Stomach smooth muscle (tissue), 2 donors: ENCODE data around the gene ANKRD12.
"Not testable (repeated sequence)": the region's sequence is repeated elsewhere in the genome, so short reads cannot be mapped to it uniquely, and the experiment has no call there.

Source experiments
- H3K27ac ChIP-seq: one replicate; pipeline ENCODE4 v1.7.0; 2013; ENCODE audit warnings: mild to moderate bottlenecking, low read length, inconsistent platforms
- H3K27me3 ChIP-seq, 2 donors: one replicate each; pipeline ENCODE4 v1.7.0; 2013; ENCODE audit warnings: low read length in 2 of 2; ENCODE audit not compliant: insufficient read depth in 2 of 2, control insufficient read depth in 1 of 2
- H3K36me3 ChIP-seq, 2 donors: one replicate each; pipeline ENCODE4 v1.7.0; 2013; ENCODE audit warnings: low read length in 2 of 2; ENCODE audit not compliant: control insufficient read depth in 2 of 2, insufficient read depth in 2 of 2
- H3K4me1 ChIP-seq: one replicate; pipeline ENCODE4 v1.7.0; 2013; ENCODE audit warnings: low read length; ENCODE audit not compliant: control insufficient read depth, insufficient read depth
- H3K4me3 ChIP-seq, 2 donors: one replicate each; pipeline ENCODE4 v1.7.0; 2013; ENCODE audit warnings: low read length in 2 of 2
- H3K9ac ChIP-seq, 2 donors: one replicate each; pipeline ENCODE4 v1.7.0; 2013; ENCODE audit warnings: low read length in 2 of 2, mild to moderate bottlenecking in 1 of 2
- H3K9me3 ChIP-seq, 2 donors: one replicate each; pipeline ENCODE4 v1.7.0; 2013; ENCODE audit warnings: low read length in 2 of 2; ENCODE audit not compliant: control insufficient read depth in 2 of 2
- donor health status: healthy.
- donor health status: Pancreatic carcinoma.

The ANKRD12 gene

DNA sequence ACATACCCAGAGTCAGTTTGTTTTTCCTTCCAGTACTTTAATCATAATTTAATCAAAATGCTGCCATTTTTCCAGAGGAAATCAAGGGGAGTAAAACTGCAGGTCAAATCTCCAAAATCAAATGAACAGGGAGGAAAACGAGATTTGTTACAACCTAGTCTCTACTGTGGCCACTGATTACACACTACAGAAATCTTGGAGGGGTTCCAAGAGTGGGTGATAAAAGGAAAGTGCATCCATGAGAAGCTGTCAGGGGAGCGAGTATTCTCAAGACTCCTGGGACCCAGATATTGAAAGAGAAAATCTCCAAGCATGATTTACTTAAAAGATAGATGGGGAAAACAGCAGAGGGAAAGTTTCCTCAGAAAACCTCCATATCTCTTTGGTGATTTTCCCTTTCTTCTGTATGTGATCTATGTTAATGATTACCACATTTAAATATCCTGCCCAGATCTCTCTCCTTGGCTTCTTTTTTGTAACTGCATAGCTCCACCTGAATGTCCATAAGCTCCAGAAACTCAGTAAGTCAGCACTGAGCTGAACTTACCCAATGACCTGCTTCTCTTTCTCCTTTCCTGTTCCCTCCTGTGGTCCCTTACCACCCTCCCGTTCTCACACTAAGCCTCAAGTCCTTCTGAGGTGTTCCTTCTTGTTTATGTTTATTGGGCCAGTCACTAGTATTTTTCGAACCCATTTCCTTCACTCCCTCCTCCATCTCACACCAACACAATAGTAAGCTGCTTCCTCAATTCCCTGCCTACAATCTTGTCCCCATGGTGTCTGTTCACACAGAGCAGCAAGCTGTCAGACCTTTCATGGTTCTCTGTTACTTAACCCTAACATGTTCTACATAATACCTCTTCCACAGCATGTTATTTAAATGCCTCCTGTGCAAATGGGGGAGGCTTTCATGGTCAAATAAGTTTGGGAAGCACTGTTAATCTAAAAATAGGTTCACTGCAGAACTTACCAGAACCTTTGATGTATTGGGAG, 124.1 kb downstream of the ANKRD12 start:
- Histone ChIP-seq H3K36me3 (peaks cover 4 to 5% of the 10 kb centered on the region in 2 donors), H3K27me3 (no peaks in the 10 kb centered on the region), H3K4me3 (no peak overlapping the region), H3K9ac (no peak overlapping the region), H3K27ac (no peak overlapping the region), H3K4me1 (no peaks in the 10 kb centered on the region), H3K9me3 (no peaks in the 10 kb centered on the region)

DNA sequence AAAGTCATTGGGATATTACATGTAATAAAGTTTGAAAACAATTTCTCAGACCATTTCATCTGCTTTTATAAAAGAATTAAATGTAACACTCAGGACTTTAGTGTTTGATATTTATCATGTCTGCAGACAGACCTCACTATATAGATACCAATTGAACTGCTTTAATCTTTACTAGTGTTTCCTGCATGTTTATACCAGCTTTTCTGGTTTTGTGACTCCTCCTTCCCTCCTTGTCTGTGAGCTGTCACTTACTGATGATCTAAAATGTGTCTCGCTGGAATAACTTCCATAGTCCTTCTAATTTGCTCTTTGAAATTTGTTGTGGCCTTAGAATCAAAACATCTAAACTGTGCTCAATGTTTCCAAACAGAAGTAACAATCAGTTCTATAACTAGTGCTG, 126.7 kb downstream of the ANKRD12 start:
- Histone ChIP-seq H3K27me3 (no peaks in the 10 kb centered on the region), H3K9ac (no peak overlapping the region), H3K4me1 (no peaks in the 10 kb centered on the region), H3K4me3 (no peak overlapping the region), H3K27ac (no peak overlapping the region), H3K9me3 (no peaks in the 10 kb centered on the region), H3K36me3 (peaks cover 4 to 5% of the 10 kb centered on the region in 2 donors)

DNA sequence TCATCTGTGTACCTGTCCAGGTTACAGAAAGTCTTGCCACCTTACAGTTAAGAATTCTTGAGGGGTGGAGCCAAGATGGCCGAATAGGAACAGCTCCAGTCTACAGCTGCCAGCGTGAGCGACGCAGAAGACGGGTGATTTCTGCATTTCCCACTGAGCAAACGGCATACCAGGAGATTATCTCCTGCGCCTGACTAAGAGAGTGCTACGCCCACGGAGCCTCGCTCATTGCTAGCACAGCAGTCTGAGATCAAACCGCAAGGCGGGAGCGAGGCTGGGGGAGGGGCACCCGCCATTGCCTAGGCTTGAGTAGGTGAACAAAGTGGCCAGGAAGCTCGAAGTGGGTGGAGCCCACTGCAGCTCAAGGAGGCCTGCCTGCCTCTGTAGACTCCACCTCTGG, 128.2 kb downstream of the ANKRD12 start:
- H3K27ac ChIP-seq, H3K9me3 ChIP-seq, H3K9ac ChIP-seq, H3K4me1 ChIP-seq, H3K4me3 ChIP-seq, H3K36me3 ChIP-seq, H3K27me3 ChIP-seq: not testable (repeated sequence)

DNA sequence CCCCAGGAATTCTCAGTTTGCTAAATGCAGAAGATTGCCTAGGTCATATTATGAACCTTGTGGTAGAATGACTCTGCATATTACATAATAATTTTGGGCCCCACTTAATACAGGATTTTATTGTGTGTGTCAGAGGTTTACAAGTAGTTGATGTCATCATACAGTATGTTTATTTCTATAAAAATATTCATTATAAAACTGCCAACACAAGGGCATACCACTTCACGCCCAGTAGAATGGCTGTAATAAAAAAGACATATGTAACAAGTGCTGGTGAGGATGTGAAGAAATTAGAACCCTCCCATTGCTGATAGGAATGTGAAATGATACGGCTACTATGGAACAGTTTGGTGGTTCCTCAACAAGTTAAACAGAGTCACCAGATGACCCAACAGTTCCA, 136.6 kb downstream of the ANKRD12 start:
- Histone ChIP-seq H3K9ac (no peak overlapping the region), H3K27ac (no peak overlapping the region), H3K4me1 (no peaks in the 10 kb centered on the region), H3K9me3 (no peaks in the 10 kb centered on the region), H3K36me3 (peaks cover 14 to 23% of the 10 kb centered on the region in 2 donors), H3K27me3 (no peaks in the 10 kb centered on the region), H3K4me3 (no peak overlapping the region)

DNA sequence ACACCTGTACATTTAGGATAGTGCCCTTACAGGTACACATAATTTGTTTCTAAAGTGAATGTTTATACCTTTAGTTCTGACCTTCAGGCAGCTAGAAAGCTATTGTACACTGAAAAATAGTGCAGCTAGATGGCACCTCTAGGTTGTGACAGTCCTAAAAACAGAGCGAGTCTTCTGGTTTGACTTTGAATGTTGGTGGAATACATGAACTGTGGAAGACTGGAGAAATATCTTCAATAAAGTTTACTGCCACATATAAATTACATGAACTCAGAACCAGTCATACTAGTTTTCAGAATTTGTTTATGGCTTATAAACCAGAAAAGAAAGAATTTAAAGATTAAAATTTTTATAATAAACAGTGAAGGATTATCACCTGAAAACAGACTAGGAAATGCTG, 139.3 kb downstream of the ANKRD12 start:
- Histone ChIP-seq H3K9ac (no peak overlapping the region), H3K36me3 (peaks cover 26 to 27% of the 10 kb centered on the region in 2 donors), H3K27me3 (no peaks in the 10 kb centered on the region), H3K4me3 (no peak overlapping the region), H3K9me3 (no peaks in the 10 kb centered on the region), H3K27ac (no peak overlapping the region), H3K4me1 (no peaks in the 10 kb centered on the region)

DNA sequence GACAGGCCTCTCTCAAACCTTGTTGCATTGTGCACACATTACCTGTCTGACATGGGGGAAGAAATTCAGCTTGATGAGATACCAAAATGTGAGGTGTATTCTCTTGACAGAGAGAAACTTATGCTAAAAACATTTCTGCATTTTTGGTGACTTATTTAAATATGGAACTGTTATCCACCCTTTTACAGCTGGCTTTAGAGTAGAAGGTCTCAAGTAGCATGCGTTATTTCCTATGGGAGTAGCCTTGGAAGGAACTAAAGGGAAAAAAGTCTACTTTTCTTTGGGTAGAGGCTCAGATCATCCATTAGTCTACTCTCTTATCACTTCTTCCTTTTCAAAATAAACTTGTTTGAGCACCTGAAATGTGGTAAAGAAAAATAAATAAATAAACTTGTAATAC, 141.4 kb downstream of the ANKRD12 start:
- Histone ChIP-seq H3K36me3 (peaks cover 24 to 25% of the 10 kb centered on the region in 2 donors), H3K9ac (no peak overlapping the region), H3K4me3 (no peak overlapping the region), H3K27ac (no peak overlapping the region), H3K4me1 (no peaks in the 10 kb centered on the region), H3K27me3 (no peaks in the 10 kb centered on the region), H3K9me3 (no peaks in the 10 kb centered on the region)

DNA sequence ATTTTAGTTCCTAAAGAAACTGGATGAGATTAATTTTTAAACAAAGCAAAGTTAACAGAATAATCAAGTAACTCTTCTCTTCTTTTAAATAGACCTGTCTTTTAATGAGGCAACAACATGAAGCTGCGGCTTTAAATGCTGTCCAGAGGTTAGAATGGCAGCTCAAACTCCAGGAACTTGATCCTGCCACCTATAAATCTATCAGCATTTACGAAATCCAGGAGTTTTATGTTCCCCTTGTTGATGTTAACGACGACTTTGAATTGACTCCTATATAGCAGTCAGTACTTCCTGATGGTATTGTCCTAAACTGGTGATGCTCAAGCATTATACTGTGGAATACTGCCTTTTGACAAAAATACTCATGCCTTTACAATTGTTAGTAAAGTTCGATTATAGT, 144.3 kb downstream of the ANKRD12 start:
- H3K9ac ChIP-seq, result no peak overlapping the region
- H3K4me3 ChIP-seq, result no peak overlapping the region
- no peaks in the 10 kb centered on the region for H3K27me3 ChIP-seq
- no peaks in the 10 kb centered on the region for H3K9me3 ChIP-seq
- no peaks in the 10 kb centered on the region for H3K4me1 ChIP-seq
- no peak overlapping the region for H3K27ac ChIP-seq
- H3K36me3 ChIP-seq, result peaks cover 17 to 24% of the 10 kb centered on the region in 2 donors

DNA sequence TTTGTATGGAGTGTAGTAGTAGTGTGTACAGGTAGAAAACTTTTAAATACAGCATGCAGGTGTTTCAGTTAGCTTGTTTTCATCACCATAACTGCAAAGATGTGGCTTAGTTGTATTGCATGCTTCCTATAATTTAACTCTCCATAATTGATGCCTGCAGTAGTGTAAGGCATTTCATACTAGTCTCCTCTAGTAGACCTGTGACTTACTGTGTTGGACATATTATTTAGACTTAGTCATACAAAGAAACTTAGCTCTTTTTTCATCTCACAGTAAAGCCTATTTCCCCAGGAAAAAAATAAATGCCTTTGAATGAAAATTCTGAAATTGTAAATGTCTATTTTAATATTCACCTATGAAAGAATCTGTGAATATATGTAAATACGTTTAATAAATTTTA, 145.2 kb downstream of the ANKRD12 start:
- Histone ChIP-seq H3K9ac (no peak overlapping the region), H3K4me3 (no peak overlapping the region), H3K9me3 (no peaks in the 10 kb centered on the region), H3K27ac (no peak overlapping the region), H3K36me3 (peaks cover 16 to 20% of the 10 kb centered on the region in 2 donors), H3K4me1 (no peaks in the 10 kb centered on the region), H3K27me3 (no peaks in the 10 kb centered on the region)

DNA sequence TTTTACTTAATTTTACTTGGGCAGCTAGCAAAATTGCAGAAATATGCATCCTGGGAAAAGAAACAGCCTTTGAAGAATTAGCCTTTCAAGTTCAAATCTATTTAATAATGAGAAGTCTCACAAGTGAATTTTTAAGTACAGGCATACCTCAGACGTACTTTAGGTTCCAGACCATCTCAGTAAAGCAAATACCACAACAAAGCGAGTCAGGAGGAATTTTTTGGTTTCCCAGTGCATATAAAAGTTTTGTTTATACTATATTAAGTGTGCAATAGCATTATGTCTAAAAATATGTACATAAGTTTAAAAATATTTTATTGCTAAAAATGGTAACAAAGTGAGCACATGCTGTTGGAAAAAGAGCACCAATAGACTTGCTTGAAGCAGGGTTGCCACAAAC, 147.2 kb downstream of the ANKRD12 start:
- Histone ChIP-seq H3K4me3 (no peak overlapping the region), H3K27me3 (no peaks in the 10 kb centered on the region), H3K9ac (no peak overlapping the region), H3K4me1 (no peaks in the 10 kb centered on the region), H3K36me3 (peaks cover 9 to 10% of the 10 kb centered on the region in 2 donors), H3K27ac (no peak overlapping the region), H3K9me3 (no peaks in the 10 kb centered on the region)

DNA sequence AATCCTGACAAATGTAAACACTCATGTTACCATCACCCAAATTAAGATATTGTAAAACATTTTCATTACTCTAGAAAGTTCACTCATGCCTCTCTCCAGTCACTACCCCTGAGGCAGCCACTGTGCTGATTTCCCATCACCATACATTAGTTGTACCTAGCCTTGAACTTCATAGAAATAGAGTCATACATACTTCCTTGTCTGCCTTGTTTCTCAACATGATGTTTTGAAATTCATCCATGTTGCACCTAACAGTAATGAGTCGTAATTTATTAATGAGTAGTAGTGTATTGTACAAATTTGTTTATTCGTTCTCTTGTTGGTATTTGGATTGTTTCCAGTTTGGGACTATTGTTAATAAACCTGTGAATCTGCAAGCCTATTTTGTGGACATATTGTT, 149.0 kb downstream of the ANKRD12 start:
- Histone ChIP-seq H3K9ac (no peak overlapping the region), H3K27me3 (no peaks in the 10 kb centered on the region), H3K9me3 (no peaks in the 10 kb centered on the region), H3K4me1 (no peaks in the 10 kb centered on the region), H3K27ac (no peak overlapping the region), H3K36me3 (peaks cover 4 to 5% of the 10 kb centered on the region in 2 donors), H3K4me3 (no peak overlapping the region)

DNA sequence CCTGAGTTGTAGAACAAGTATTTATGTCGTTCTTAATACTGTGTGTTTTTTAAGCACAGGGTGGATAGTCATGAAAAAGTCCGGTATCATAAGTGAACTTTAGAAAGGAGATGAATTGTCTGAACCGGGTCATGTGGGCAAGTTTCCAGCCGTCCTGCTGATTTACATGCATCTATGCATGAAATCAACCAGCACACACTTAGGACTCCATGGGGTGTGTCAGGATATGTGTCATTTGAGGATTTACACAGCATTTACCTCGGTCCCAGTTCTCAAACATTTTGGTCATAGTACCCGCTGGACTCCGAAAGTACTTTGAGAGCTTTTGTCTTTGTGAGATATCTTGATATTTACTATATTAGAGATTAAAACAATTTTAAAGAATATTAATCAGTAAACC, 150.5 kb downstream of the ANKRD12 start:
- Histone ChIP-seq H3K4me1 (no peaks in the 10 kb centered on the region), H3K4me3 (no peak overlapping the region), H3K9ac (no peak overlapping the region), H3K27me3 (no peaks in the 10 kb centered on the region), H3K27ac (no peak overlapping the region), H3K9me3 (no peaks in the 10 kb centered on the region), H3K36me3 (no peaks in the 10 kb centered on the region)
